Measurements from ENCODE around the gene DCLK1.
A peak's percentile ranks its signal among the peaks of the same experiment; 100 is the strongest.

Gene DCLK1

DNA sequence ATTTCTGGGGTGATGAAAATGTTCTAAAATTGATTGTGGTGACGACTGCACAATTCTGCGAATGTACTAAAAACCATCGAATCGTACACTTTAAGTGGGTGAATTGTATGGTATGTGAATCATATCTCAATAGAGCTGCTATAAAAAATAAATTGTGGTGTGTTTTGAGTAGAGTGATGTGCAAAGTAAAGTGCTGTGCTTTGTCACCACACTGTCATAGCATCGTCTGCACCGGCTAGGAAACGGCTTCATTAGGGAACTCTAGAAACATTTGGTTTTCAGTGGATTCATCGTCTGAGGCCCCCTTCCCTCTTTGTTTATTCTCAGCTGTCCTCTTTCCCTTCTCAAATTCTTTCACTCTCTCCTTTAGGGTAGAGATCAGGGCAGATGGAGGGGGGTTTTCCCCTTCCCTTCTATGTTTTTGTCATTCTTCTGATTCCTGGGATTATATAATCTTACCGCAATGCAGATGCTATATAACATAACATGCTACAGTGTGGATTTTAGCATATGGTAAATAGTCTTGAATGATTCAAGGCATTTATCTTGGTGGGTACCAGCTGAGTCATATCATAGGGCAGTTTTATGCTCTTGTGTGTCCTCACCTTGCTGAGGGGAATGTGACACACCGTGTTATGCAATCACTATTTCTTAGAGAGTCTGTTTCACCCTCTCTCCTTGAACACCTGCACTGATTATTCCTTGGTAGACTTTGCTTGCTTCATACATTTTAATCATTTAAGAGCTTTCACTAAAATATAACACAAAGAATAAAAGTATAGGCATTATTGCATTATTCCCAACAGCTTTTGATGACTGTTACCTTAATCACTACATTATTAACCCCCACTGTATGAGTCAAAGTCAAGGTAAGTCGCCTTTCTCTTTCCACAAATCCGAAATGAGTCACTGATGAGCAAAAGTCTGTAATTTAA lies 239.4 kb downstream of the DCLK1 start:
- DNase-seq: no peak

DNA sequence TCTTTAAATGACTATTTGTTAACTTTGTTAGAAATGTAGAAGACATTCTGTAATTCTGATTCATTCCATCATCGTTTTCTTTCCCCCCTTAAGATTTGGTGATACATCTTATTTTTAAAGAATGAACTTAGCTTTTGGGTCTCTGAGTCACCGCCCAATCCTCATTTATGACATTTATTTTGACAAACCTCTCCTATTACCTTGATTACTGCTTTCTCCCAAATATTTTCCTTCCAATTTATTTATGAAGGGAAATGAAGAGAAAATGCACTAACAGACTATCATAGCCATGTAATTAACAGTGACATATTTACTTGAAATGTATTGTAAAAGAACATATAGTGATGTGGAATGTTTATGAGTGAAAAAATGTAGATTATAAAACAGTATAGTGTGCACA lies 241.6 kb downstream of the DCLK1 start:
- DNase-seq: no peak

DNA sequence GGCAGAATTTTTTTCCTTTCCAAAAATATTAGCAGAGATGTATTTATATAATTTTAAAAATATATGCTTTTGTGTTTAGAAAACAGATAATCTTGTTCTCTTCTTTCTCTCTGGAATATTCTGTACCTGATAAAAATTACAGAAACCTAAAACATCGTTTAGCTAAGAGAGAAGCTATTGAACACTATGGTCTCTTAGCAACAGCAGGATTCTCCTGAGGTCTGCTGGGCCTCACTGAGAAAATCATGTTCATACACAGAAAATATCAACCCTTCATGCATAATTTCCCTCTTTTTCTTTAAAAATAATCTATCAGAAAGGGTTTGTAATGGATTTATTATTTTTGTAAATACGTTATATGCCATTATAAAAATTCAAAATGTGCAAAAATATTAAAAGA lies 242.2 kb downstream of the DCLK1 start:
- peak; percentile 51 for DNase-seq

DNA sequence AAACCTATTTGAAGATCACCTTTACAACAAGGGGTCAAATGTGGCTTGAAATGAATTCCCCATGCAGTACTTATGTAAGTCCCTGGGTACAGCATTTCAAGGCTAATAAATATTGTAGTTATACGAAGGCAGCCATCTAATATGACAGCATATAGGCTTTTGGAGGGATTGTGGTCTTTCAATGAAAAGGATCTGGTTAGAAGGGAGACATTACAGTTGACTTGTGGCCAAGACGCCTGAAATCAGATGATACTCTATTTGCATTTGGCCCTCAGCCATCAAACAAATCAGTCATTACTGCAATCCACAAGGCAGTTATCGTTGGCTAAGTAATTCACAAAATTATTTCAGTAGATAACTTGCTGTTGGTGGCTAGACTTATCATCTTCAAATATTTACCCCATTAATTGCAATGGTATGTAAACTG lies 242.7 kb downstream of the DCLK1 start:
- DNase-seq: peak; percentile 47

DNA sequence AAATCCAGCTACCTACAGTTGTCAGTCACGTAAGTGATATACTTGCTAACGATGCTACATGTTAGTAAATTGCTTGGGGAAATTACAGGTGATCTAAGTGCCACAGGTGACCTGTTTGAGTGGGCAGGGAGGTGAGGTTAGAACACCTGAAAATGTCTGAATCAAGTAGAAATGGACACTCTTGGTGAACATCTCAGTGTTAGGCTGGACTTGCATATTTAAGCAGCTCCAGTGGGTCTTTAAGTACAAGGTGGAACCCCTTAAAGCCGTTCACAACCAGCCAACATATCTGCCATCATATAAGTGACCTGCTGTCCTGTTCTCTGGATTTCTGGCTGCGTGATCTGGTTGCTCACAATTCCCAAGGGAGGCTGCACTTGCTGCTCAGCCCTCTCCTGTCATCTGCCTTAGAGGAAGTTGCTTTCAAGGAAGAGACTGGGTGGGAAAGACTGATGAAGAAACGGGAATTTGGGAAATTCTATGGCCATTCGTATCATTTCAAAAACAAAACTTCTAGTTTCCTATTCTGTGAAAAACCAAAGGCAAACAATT lies 244.0 kb downstream of the DCLK1 start:
- no peak for DNase-seq

DNA sequence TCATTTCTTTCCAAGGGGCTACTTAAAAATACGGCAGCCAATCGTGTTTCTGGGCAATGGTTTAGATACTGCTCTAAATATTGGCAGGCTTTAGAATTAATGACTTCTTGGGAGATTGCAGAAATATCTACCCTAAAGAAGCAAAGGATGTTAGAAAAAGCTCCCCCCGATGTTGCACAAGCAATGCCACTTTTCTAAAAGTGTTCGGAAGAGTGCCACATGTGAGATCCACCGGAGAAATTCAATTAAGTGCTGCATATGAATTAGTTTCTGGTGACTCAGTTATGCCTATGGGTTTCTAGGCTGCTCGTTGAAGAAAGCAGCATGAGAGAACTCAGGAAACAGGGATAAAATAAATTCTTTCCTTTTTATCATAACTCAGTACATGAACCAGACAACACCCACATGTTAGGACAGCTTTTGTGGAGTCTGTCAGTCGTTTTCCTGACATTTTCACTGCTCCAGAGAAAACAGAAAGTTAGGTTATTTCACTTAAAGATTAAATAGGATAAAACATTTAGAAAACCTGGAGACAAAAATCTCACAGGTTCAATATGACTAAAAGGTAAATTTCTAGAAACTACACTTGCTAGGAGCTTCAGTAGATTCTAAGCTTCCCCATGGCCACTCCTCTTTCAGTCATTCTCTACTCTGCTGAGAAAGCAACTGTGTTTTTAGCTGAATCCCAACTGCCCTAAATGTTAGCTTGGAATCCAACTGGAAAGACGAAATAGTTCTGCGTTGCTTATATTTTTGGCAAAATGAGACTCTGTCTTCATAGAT lies 244.7 kb downstream of the DCLK1 start:
- no peak for DNase-seq

DNA sequence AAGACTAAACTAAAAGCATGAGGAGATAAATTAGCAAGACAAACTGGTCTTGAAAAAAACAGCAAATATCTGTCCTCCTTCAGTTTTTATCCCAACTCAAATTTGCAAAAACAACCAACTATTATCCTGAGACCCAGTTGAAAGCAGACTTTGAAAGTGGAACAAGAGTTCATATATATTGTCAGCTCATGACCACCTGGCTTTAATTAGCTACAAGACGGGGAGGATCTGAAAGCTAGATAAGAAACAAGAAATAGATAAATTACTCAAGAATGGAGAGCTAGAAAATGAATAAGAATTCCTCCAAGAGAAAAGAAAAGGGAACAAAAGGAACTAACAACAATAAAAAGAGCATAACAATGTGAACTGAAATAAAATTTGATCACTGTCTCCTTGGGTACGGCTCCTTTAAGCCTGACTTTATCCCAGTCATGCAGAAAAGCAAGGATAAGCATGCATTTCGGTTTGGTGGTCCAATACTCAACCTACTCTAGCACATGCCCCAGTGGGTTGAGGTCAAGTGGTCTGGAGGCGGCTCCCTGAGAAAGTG lies 246.9 kb downstream of the DCLK1 start:
- no peak for DNase-seq

DNA sequence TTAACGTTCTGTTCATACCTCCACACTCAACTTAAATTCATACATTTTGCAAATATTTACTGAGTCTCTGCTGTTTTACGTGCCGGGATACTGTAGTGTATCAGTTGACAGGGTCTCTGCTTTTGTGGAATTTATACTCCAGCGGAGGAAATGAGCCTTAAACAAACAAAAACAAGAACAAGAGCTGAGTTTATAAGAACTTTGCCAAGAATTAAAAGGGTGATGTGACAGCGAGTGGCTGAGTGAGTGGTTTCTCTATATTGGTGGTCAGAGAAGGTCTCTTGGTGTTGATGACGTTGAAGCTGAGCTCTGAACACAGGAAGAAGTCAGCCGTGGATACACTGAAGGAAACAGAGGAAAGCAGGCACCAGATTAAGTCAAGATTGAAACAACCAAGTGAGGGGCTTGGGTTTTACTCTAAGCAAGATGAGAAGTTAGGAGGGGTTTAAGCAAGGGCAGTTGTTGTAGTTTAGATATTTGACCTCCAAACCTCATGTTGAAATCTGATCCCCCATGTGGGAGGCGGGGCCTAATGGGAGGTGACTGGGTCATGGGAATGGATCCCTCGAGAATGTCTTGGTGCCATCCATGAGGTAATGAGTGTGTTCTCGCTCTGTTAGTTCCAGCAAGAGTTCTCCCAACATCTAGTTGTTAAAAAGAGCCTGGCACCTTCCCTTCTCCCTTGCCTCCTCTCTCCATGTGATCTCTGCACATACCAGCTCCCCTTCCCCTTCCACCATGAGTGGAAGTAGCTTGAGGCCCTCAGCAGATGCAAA lies 248.3 kb downstream of the DCLK1 start:
- no peak for DNase-seq

DNA sequence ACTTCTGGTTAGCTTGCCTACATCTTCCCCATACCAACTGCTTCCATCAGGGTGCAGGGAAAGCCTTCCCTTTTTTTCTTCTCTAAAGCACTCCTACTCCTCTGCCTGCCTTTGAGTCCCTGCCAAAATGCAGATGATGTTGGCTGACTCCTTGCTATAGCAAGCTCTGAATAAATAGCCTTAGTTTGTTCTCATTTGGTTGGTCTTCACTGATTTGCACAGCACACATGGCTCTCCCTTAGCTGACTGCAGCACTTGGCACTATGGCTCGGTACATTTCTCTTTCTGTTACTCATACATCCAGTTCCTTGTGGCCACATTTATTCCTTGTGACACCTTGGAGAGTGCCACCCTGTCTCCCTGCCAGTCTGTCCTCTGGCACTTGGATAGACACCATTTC lies 249.8 kb downstream of the DCLK1 start:
- DNase-seq: no peak

DNA sequence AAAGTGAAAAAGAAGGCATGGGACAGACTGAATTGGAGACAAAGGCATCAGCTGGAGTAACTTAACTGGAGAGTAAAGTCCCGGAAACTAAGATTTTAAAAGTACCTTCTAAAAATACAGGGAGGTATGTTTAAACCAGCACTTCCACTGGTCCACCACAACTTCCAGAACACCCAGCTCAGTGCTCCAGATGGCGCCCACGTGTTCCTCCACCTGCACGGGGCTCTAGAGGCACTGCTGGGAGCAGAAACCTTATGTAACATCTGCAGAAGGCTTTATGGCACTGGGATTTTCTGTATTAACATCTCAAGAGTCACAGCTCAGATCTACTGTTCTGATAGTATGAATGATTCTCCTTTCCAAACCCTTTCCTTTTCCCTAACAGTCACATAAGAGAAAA lies 252.1 kb downstream of the DCLK1 start:
- no peak for DNase-seq

DNA sequence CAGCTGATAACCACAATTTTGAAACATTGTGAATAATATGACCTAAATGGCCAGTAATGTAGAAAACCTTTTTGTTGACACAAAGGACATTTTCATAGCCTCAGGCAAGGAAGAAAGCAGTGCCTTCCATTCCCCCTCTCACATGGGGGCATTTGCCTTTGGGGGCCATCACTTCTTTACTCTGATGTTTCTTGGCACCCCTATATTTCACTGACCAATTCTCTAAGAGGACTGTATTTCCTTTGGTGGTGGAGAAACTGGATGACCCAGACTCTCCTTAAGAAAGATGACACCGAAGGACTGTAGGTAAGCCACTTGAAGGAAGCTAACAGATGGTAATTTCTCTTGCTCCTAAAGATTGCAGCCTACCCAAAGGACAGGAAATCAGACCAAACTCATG lies 254.6 kb downstream of the DCLK1 start:
- no peak for DNase-seq

DNA sequence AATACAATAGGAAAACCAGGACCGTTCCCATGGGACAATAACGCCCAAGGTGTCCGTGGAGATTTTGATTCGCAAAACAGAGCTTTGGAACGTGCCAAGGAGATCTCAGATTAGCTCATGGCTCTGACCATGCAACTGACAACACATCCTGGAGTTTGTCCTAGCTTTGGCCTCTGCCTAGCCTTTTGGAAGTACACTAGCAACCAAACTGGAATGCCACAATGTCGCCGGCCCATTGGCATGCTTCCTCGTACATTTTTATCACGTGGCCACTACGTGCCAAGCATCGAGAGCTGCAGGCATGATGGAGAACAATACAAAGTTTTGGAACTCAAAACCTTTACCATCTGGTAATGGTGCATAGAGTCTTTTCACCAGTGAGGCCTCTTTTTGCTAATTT lies 256.5 kb downstream of the DCLK1 start:
- no peak for DNase-seq

DNA sequence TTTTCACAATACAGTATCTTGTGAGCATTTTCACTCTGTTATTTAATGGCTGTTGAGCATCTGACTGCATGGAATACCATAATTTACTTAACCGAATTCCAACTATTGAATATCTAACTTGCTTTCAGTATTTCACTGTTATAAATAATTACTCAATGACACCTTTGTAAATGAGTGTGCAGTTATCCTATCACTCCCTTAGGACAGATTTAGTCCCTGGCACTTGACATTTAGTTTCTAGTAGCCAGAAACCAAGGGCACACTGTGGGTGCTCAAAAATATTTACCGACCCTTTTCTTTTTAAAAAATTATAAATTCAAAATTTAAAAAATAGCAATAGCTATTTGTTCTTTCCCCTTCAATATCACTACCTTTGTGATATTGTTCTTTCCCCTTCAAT lies 258.8 kb downstream of the DCLK1 start:
- no peak for DNase-seq

DNA sequence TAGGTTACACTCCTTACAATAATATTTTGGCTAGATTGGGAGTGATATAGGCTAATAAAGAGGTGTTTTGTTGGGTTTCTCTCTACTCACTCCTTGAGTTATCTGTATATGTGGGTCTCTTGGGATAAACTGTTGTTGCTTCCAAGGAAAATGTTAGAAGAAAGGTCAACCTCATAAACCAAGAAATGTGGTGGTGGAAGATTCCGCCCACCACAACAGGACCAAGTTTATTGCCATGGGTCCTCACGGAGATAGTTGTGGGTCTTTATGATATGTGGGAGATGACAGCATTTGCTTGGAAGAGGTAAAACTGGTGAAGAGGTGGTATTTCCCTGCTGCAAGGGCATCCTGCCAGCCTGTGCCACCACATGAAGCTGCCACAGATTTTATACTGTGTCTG lies 259.6 kb downstream of the DCLK1 start:
- no peak for DNase-seq

DNA sequence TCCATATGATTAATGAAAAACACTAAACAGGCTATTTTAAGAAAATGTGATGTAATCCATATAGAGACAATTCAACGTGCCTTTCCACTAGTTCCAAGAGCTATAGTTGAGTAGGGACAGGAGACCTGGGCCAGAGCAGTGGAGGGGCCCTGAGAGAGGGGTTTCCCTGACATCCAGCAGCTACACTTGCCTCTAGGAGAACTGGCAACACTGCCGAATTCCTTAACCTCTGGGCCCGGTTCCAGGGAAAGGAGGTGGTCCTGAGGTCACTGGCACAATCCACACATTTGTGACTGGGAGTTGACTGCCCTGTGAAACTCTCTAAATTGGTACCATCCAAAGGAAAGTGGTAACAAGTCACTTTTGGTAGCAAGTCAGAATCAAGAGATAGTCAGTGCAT lies 264.4 kb downstream of the DCLK1 start:
- DNase-seq: no peak

DNA sequence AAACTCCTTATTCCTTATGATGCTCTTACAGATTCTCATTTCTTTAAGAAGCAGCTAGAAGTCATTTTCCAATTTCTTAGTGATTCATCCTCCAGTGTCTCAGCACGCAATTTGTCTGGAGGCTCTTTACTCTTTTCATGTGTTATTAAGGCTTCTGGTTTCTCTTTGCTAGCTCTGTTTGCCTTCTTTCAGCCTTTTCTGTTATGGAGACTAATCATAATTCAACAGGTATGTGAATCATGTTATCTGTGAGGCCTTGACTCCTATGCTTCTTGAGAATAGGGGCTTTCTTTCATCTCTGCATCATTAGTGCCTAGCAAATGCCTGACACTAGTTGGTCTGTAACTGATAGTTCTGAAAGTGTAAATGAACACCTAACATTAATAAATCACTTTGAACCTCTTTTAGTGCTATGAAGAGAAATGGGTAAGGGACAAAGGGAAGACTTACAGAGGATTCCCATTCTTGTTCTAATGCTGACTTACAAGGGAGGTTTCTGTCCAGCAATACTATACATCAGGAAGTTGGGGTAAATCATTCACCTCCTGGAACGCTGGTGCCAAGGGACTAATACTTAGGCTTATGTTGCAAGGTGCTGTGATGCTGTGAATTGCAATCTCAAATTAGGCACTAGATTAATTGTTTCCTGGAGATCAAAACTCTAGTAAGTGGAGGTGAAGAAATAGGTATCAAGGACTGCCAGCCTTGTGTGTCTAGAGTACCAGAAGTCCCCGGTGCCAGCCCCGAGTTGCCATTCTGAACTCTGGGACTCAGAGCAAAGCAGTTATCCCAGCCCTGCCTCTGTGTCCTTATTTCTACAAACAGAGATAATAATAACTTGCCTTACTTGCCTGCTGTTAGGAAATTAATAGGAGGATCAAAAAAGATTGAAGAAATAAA lies 265.6 kb downstream of the DCLK1 start:
- no peak for DNase-seq

DNA sequence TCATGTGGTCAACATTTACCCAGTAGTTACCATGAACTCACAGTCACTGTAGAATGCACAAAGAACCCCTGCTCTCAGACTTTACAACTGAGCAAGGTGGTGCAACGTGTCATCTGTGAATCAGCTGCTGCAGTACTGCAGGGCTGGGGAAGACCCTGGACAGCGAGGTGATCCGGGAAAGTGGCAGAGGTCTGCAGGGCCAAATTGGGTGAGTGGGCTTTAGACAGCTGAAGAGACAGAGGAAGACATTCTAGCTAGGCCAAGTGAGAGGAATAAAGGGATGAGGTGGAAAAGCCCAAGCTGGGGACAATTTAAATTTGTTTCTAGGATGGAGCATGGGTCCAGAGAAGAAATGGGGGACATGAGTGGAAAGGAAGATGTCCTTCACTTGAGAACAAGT lies 270.5 kb downstream of the DCLK1 start:
- DNase-seq: no peak

DNA sequence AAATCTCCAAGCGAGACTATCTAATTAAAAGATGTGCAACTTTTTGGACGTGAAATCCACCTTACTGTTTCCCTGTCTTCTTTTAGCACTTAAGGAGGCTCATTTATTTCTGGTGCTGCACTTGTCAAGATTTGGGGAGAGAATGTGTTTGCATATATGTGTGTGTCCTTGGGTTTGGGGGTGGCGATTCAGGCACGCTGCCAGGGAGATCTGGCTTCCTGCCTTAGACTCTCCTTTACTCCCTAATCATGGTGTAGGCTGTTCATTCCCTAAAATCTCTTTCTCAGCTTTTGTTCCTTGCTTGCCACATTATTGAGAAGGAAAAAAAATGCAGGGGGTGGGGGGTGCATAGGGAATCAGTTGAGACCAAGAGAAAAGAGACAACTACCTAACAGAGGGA lies 271.2 kb downstream of the DCLK1 start:
- no peak for DNase-seq

DNA sequence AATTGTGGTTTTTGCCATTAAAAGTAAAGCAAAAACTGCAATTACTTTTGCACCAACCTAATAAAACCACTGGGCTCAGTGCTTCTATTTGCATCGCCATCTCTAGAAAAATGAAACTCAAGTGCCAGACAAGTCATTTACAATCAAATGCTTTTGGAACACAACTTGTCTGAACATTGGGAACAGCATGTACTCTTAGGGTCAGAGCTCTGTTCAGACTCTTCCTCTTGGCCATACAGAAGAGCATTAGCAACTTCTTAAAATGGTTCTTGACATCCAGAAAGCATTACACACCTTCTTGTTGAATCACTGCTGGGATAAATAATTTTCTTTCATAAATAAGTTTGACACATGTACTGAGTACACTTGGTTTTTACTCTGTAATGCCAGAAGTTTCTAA lies 272.5 kb downstream of the DCLK1 start:
- DNase-seq: no peak

DNA sequence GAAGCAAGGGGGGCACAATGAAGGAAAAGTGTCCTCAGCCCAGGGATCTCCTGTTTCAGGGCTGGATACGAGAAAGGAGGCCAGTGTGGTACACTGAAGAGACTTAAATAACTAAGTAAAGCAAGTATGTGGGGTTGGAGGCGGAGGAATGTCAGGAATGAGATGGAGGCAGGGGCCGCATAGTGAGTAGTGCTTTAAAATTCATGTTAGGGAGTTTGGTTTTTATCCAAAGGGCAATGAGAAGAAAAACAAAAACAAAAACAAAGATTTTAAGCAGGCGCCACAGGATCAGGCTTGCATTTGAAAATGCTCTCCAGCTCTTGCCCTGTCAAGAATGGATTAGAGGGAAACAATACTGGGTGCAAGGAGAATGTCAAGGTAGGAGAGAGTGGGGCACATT lies 273.4 kb downstream of the DCLK1 start:
- no peak for DNase-seq

DNA sequence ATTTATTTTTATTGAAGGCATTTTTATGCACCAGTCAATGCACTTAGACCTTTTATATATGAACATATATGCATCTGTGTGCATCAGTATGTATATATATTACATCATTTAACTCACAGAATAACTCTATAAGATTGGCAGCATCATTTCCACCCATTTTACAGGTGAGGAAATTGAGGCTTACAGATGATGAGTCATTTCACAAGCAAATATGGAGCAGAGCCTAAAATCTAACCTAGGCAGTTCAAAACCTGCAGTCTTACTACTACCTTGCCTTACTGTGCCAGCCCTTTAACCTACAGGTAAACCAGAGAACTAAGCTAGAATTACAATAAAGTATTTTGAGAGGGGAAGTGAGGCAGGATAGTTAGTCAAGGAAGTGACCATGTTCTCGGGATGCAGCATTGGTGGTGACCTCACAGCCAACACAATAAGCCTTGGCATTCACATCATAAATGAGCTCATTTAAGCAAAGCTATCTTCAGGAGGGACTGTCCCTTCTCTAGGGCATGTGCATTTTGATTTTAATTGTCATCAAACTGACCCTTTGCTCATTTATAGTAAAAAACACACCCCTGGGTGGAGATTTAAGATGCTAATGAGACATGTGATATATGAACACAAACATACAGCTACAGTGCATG lies 274.3 kb downstream of the DCLK1 start:
- no peak for DNase-seq
